SU-DHL-6 (cell line): ENCODE results near the gene RELL1.

ENCODE experiments used
- H2AFZ ChIP-seq: fragments of 200-600 bp; sonication (generic); 2 replicates; pipeline ENCODE4 v1.6.1; 2014; ENCODE audit warnings: low read depth, mild to moderate bottlenecking, moderate library complexity, mixed read lengths, antibody characterized with exemption, low read length; ENCODE audit not compliant: severe bottlenecking
- H3F3A ChIP-seq: fragments of 200-600 bp; shearing (Covaris generic); 2 replicates; pipeline ENCODE4 v1.6.0; 2016; ENCODE audit warnings: antibody characterized with exemption, mild to moderate bottlenecking; ENCODE audit not compliant: insufficient read depth
- H3K27ac ChIP-seq: fragments of 200-600 bp; sonication (generic); 2 replicates; pipeline ENCODE4 v1.5.1; 2016; ENCODE audit warnings: low read depth, mild to moderate bottlenecking, low read length, moderate library complexity, mixed read lengths
- H3K27me3 ChIP-seq: fragments of 200-600 bp; sonication (generic), shearing (Covaris generic); 2 replicates; pipeline ENCODE4 v1.6.0; 2014; ENCODE audit warnings: mild to moderate bottlenecking, low read length
- H3K36me3 ChIP-seq: fragments of 200-600 bp; sonication (generic); 2 replicates; pipeline ENCODE4 v1.6.1; 2014; ENCODE audit warnings: mild to moderate bottlenecking, low read length, mixed read lengths
- H3K4me2 ChIP-seq: fragments of 300-600, 200-600 bp; shearing (Covaris generic), sonication (generic); 2 replicates; pipeline ENCODE4 v1.6.0; 2014; ENCODE audit warnings: low read length, low read depth, mild to moderate bottlenecking; ENCODE audit not compliant: poor library complexity, severe bottlenecking
- H3K4me3 ChIP-seq: fragments of 200-600 bp; sonication (generic); 2 replicates; pipeline ENCODE4 v1.5.1; 2014; ENCODE audit warnings: antibody characterized with exemption, low read length, mild to moderate bottlenecking, mixed read lengths; ENCODE audit not compliant: insufficient read depth, poor library complexity, severe bottlenecking
- H3K79me2 ChIP-seq: fragments of 200-600 bp; sonication (generic); 2 replicates; pipeline ENCODE4 v1.6.1; 2014; ENCODE audit warnings: mild to moderate bottlenecking, low read length, moderate library complexity; ENCODE audit not compliant: insufficient read depth
- H3K9ac ChIP-seq: fragments of 200-600 bp; sonication (generic); 2 replicates; pipeline ENCODE4 v1.7.0; 2014; ENCODE audit warnings: mild to moderate bottlenecking, low read length
- H3K9me2 ChIP-seq: fragments of 200-600 bp; sonication (generic); replicated peaks from 2 replicates; pipeline ENCODE4 v1.6.1; 2014; ENCODE audit warnings: low read length; ENCODE audit not compliant: insufficient read depth
- H3K9me3 ChIP-seq: fragments of 200-600 bp; sonication (generic); 2 replicates; pipeline ENCODE4 v1.6.1; 2014; ENCODE audit warnings: low read length, mixed read lengths; ENCODE audit not compliant: insufficient read depth
- H4K20me1 ChIP-seq: fragments of 200-600 bp; sonication (generic); 2 replicates; pipeline ENCODE4 v1.6.1; 2014; ENCODE audit warnings: low read depth, mild to moderate bottlenecking, antibody characterized with exemption, low read length, moderate library complexity, mixed read lengths
- CTCF ChIP-seq: fragments of 200-600 bp; sonication (generic); IDR thresholded peaks from one replicate; pipeline ENCODE4 v1.5.1; 2017; ENCODE audit warnings: antibody characterized with exemption, mild to moderate bottlenecking, low read length, moderate library complexity; ENCODE audit not compliant: insufficient read depth, poor library complexity, severe bottlenecking
- EZH2phosphoT487 ChIP-seq: fragments of 200-600 bp; sonication (generic), shearing (Covaris generic); conservative IDR thresholded peaks from 2 replicates; pipeline ENCODE4 v1.6.1; 2018; ENCODE audit warnings: mild to moderate bottlenecking, antibody characterized with exemption, low read length, moderate library complexity, mixed read lengths

RELL1 gene

GRCh38 chr4:37689353-37690095 lies 3.3 kb upstream of the RELL1 start:
- H3K4me3 ChIP-seq = no peak overlapping the region
- H3K36me3 ChIP-seq = no peaks in the 10 kb centered on the region
- H3K9me2 ChIP-seq = no peaks in the 10 kb centered on the region
- TF ChIP-seq EZH2phosphoT487 (no peak), CTCF (no peak)
- no peak overlapping the region for H3K4me2 ChIP-seq
- H3K9ac ChIP-seq = no peak overlapping the region
- no peak overlapping the region for H2AFZ ChIP-seq
- no peak overlapping the region for H3K27ac ChIP-seq
- peaks cover 6% of the 10 kb centered on the region; the same call in 1 of the 2 replicates for H3K79me2 ChIP-seq
- H3F3A ChIP-seq = peaks cover 8% of the 10 kb centered on the region; the same call in 1 of the 2 replicates
- no peaks in the 10 kb centered on the region for H3K27me3 ChIP-seq
- no peaks in the 10 kb centered on the region for H3K9me3 ChIP-seq
- H4K20me1 ChIP-seq = no peaks in the 10 kb centered on the region

- H4K20me1 ChIP-seq = no peaks in the 10 kb centered on the region
- TF ChIP-seq EZH2phosphoT487 (no peak), CTCF (no peak)
- H3K9me2 ChIP-seq = no peaks in the 10 kb centered on the region
- no peak overlapping the region for H2AFZ ChIP-seq
- no peak overlapping the region for H3K9ac ChIP-seq
- peaks cover 9% of the 10 kb centered on the region; the same call in 1 of the 2 replicates for H3K79me2 ChIP-seq
- H3F3A ChIP-seq = peaks cover 17% of the 10 kb centered on the region
- H3K36me3 ChIP-seq = no peaks in the 10 kb centered on the region
- H3K9me3 ChIP-seq = no peaks in the 10 kb centered on the region
- H3K4me3 ChIP-seq = no peak overlapping the region
- H3K4me2 ChIP-seq = no peak overlapping the region
- H3K27me3 ChIP-seq = no peaks in the 10 kb centered on the region
- H3K27ac ChIP-seq = no peak overlapping the region
Observed at GRCh38 chr4:37687681-37688080, 1.5 kb upstream of the RELL1 start.

GRCh38 chr4:37687194-37687562 lies 1.0 kb upstream of the RELL1 start:
- Histone ChIP-seq H3F3A (peaks cover 17% of the 10 kb centered on the region), H4K20me1 (no peaks in the 10 kb centered on the region), H3K4me2 (peak overlapping the region; percentile 76), H2AFZ (peak overlapping the region; percentile 79), H3K9me3 (no peaks in the 10 kb centered on the region), H3K36me3 (no peaks in the 10 kb centered on the region), H3K79me2 (peaks cover 14% of the 10 kb centered on the region), H3K27me3 (no peaks in the 10 kb centered on the region), H3K9ac (peak overlapping the region; percentile 81), H3K4me3 (no peak overlapping the region), H3K27ac (no peak overlapping the region), H3K9me2 (no peaks in the 10 kb centered on the region)
- TF ChIP-seq CTCF = no peak
